GM18868 (cell line): ENCODE measurements around the gene CASS4.

Experiments used
- ATAC-seq: cut with Tn5 transposase; IDR thresholded peaks from one replicate; pipeline ENCODE4 v1.9.1; 2021; ENCODE audit warnings: mild to moderate bottlenecking, moderate library complexity; ENCODE audit not compliant: unreplicated experiment

CASS4 gene

GRCh38 chr20:56442389-56443365 lies 30.6 kb downstream of the CASS4 start:
- ATAC-seq: no peak

- ATAC-seq: no peak
Measured at GRCh38 chr20:56443654-56444540, 31.8 kb downstream of the CASS4 start.

GRCh38 chr20:56445130-56445529 lies 33.1 kb downstream of the CASS4 start:
- ATAC-seq: no peak

GRCh38 chr20:56445540-56445939 lies 33.5 kb downstream of the CASS4 start:
- ATAC-seq: no peak

- no peak for ATAC-seq
Measured at GRCh38 chr20:56447227-56447626, 35.2 kb downstream of the CASS4 start.

GRCh38 chr20:56449459-56449858 lies 37.4 kb downstream of the CASS4 start:
- no peak for ATAC-seq

GRCh38 chr20:56451056-56451765 lies 39.2 kb downstream of the CASS4 start:
- ATAC-seq: no peak

GRCh38 chr20:56453352-56453751 lies 41.3 kb downstream of the CASS4 start:
- peak; percentile 74 for ATAC-seq

GRCh38 chr20:56454754-56455153 lies 42.7 kb downstream of the CASS4 start:
- peak; percentile 96 for ATAC-seq

- no peak for ATAC-seq
Measured at GRCh38 chr20:56458206-56458821, 46.3 kb downstream of the CASS4 start.

GRCh38 chr20:56460459-56460858 lies 48.4 kb downstream of the CASS4 start:
- no peak for ATAC-seq

- ATAC-seq: no peak
Measured at GRCh38 chr20:56461576-56461975, 49.5 kb downstream of the CASS4 start.

GRCh38 chr20:56463428-56463827 lies 51.4 kb downstream of the CASS4 start:
- ATAC-seq: no peak

GRCh38 chr20:56465997-56466396 lies 53.9 kb downstream of the CASS4 start:
- ATAC-seq: peak; percentile 39

- ATAC-seq: peak; percentile 1
Measured at GRCh38 chr20:56467968-56468315, 55.9 kb downstream of the CASS4 start.

GRCh38 chr20:56468316-56469076 lies 56.4 kb downstream of the CASS4 start, which contains the start of gene RTF2:
TSS of gene RTF2 (plus strand) at chr20:56468627. CDS start at chr20:56468698, 71 bp downstream.
- peak; percentile 98 for ATAC-seq

- ATAC-seq: no peak
Measured at GRCh38 chr20:56469077-56469449, 57.0 kb downstream of the CASS4 start.

GRCh38 chr20:56483970-56484369 lies 71.9 kb downstream of the CASS4 start:
- ATAC-seq: peak; percentile 67

GRCh38 chr20:56487216-56487615 lies 75.2 kb downstream of the CASS4 start:
- no peak for ATAC-seq

GRCh38 chr20:56488566-56488965 lies 76.5 kb downstream of the CASS4 start:
- no peak for ATAC-seq
